ENCODE data around the gene ADGRD2. TPM values are rescaled to one million over a fixed set of nuclear protein-coding genes. Genes with fewer than 3 reads are reported as not detected.

Gene ADGRD2
- total RNA-seq, 1 donor from 2014 or later: 0.31 TPM

- H3K27me3 Mint-ChIP-seq: peaks cover 11% of the 10 kb centered on the region
- H3K4me1 Mint-ChIP-seq (ENCODE audit: unreplicated experiment): no peaks in the 10 kb centered on the region
- no peak overlapping the region for H3K4me3 Mint-ChIP-seq
- no peaks in the 10 kb centered on the region for H3K9me3 Mint-ChIP-seq
- DNase-seq (ENCODE audit: extremely low spot score, unreplicated experiment): no peak
- no peaks in the 10 kb centered on the region for H3K36me3 Mint-ChIP-seq
- no peak overlapping the region for H3K27ac Mint-ChIP-seq
- no peak for TF ChIP-seq CTCF (conservative IDR thresholded peaks at IDR 0.05)
These were observed 7.4 kb upstream of the ADGRD2 start for GRCh38 chr9:124442826-124443225.

GRCh38 chr9:124443625-124444024 lies 6.6 kb upstream of the ADGRD2 start:
- Mint-ChIP-seq H3K4me1 (ENCODE audit: unreplicated experiment) (no peaks in the 10 kb centered on the region), H3K9me3 (no peaks in the 10 kb centered on the region), H3K4me3 (no peak overlapping the region), H3K27me3 (peaks cover 16% of the 10 kb centered on the region), H3K27ac (no peak overlapping the region), H3K36me3 (no peaks in the 10 kb centered on the region)
- no peak for TF ChIP-seq CTCF (conservative IDR thresholded peaks at IDR 0.05)
- DNase-seq (ENCODE audit: extremely low spot score, unreplicated experiment): no peak

- Mint-ChIP-seq H3K27me3 (peaks cover 18% of the 10 kb centered on the region), H3K4me3 (no peak overlapping the region), H3K27ac (no peak overlapping the region), H3K9me3 (no peaks in the 10 kb centered on the region), H3K4me1 (ENCODE audit: unreplicated experiment) (no peaks in the 10 kb centered on the region), H3K36me3 (no peaks in the 10 kb centered on the region)
- no peak for TF ChIP-seq CTCF (conservative IDR thresholded peaks at IDR 0.05)
- DNase-seq (ENCODE audit: extremely low spot score, unreplicated experiment): no peak
These were observed 6.1 kb upstream of the ADGRD2 start for GRCh38 chr9:124444166-124444565.

- peaks cover 41% of the 10 kb centered on the region for H3K27me3 Mint-ChIP-seq
- H3K36me3 Mint-ChIP-seq: no peaks in the 10 kb centered on the region
- no peaks in the 10 kb centered on the region for H3K9me3 Mint-ChIP-seq
- H3K4me3 Mint-ChIP-seq: no peak overlapping the region
- H3K4me1 Mint-ChIP-seq (ENCODE audit: unreplicated experiment): peaks cover 5% of the 10 kb centered on the region
- no peak for TF ChIP-seq CTCF (conservative IDR thresholded peaks at IDR 0.05)
- no peak for DNase-seq (ENCODE audit: extremely low spot score, unreplicated experiment)
- no peak overlapping the region for H3K27ac Mint-ChIP-seq
These were observed 3.0 kb upstream of the ADGRD2 start for GRCh38 chr9:124447297-124447661.

- no peaks in the 10 kb centered on the region for H3K36me3 Mint-ChIP-seq
- no peak for TF ChIP-seq CTCF (conservative IDR thresholded peaks at IDR 0.05)
- no peak overlapping the region for H3K27ac Mint-ChIP-seq
- H3K27me3 Mint-ChIP-seq: peaks cover 43% of the 10 kb centered on the region
- no peak for DNase-seq (ENCODE audit: extremely low spot score, unreplicated experiment)
- no peak overlapping the region for H3K4me3 Mint-ChIP-seq
- H3K9me3 Mint-ChIP-seq: no peaks in the 10 kb centered on the region
- peaks cover 5% of the 10 kb centered on the region for H3K4me1 Mint-ChIP-seq (ENCODE audit: unreplicated experiment)
These were observed 2.2 kb upstream of the ADGRD2 start for GRCh38 chr9:124448019-124448418.

All from type B pancreatic cell (in vitro differentiated cells).